ENCODE data around the gene HBD.

DNA sequence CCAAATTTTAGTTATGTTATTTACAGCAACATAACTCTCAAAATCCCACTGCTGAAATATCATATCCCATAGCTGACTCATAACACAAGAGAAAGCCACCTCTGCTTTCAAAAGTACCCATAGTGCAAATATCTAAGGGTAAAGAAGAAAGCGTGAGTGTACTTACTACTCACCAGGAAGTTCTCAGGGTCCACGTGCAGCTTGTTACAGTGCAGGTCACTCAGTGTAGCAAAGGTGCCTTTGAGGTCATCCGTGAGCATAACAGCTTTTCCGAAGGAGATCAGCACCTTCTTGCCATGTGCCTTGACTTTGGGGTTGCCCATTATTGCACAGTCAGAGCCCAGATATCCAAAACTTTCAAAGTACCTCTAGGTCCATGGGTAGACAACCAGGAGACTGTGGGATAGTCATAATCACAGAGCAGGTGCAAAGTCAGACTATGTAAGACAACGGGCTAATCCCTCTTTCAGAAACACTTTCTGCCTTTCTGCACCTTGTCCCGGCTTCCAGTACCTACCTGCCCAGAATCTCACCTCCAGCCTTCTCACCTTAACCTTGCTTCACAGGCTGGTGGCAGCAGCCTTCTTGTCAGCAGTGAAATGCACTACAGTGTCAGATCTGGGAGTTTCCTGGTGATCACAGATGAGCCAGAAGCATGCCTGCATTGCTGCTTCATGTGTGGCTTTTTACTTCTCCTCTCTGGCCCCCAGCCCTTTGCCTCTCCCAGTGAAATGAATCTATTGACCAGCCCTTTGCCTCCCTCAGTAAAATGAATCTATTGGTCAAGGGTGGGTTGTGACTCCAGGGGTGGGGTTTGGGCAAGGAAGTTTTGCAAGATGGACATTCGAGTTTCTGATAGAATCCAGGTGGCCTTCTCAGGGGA, 8.9 kb upstream of the HBD start:
- TF ChIP-seq ESRRG (CRISPR knock-in tag; IDR thresholded peaks at IDR 0.05) = no peak
- no peak for TF ChIP-seq PPARA (CRISPR knock-in tag; IDR thresholded peaks at IDR 0.05; ENCODE audit: borderline replicate concordance)
- TF ChIP-seq SNAI2 (CRISPR knock-in tag; IDR thresholded peaks at IDR 0.05) = no peak

Data from SK-N-SH treated with all-trans-retinoic acid at 6 μM for 48 hours (cell line).